HCT116 (cell line): ENCODE results near the gene MAT2B. TPM values are rescaled to one million over a fixed set of nuclear protein-coding genes. Genes with fewer than 3 reads are reported as not detected.

Experiments used
- ATAC-seq: fragments of 200-7000 bp; cut with Tn5 transposase; 2 replicates; pipeline ENCODE4 v1.9.1; 2020; ENCODE audit warnings: mild to moderate bottlenecking, moderate library complexity
- BruUV-seq: library from RNA; stranded (reverse); fragments of 400-500 nt; replicated peaks from 2 replicates; lab custom pipeline; 2021; lab: Mats Ljungman, UMichigan
- CTCF ChIA-PET: fragments of 300-600 bp; sonication (Branson Sonifier 250); formaldehyde crosslinking; loops from one replicate; lab custom pipeline; 2021; ENCODE audit warnings: antibody characterized with exemption; lab: Charles Lee
- POLR2A ChIA-PET: fragments of 300-600, 350-600 bp; sonication (Branson Sonifier 250); formaldehyde crosslinking; loops from one replicate; lab custom pipeline; 2021; ENCODE audit warnings: antibody characterized with exemption; lab: Charles Lee
- RAD21 ChIA-PET, 2 experiments: fragments of 300-600 bp; sonication (Branson Sonifier 250); formaldehyde crosslinking; loops; one replicate each; lab custom pipeline; 2023; ENCODE audit warnings: low total read pairs in 2 of 2; ENCODE audit not compliant: uncharacterized antibody in 2 of 2, unreplicated experiment in 2 of 2, low non-redundant PET in 1 of 2; lab: Charles Lee
- DNase-seq: peaks from one replicate; pipeline ENCODE4 v3.0.0-alpha.2; 2010; ENCODE audit warnings: low read depth, low spot score
- H2AFZ ChIP-seq: fragments of 200-600 bp; shearing (Covaris generic), sonication (generic); 2 replicates; pipeline ENCODE4 v1.6.1; 2017; ENCODE audit warnings: low read depth, mixed run types, mixed read lengths, antibody characterized with exemption, low read length; ENCODE audit not compliant: poor library complexity, severe bottlenecking
- H3K27ac ChIP-seq: 2 replicates; pipeline ENCODE4 v1.5.1; 2012; ENCODE audit warnings: low read depth, low read length
- H3K27me3 ChIP-seq: fragments of 200-600 bp; sonication (generic); 2 replicates; pipeline ENCODE4 v1.6.1; 2016; ENCODE audit warnings: mixed run types, low read length, mixed read lengths; ENCODE audit not compliant: insufficient read depth
- H3K36me3 ChIP-seq, 2 experiments: fragments of 200-500 bp in 1 of 2; fragments of 200-600 bp in 1 of 2; sonication (Bioruptor generic) in 1 of 2; sonication (generic) in 1 of 2; 2 replicates each; pipeline versions ENCODE4 v1.5.1 to v1.6.1; 2014 to 2016; ENCODE audit warnings: low read length in 2 of 2, inconsistent platforms in 1 of 2, mixed read lengths in 1 of 2, mixed run types in 1 of 2; ENCODE audit not compliant: insufficient read depth in 2 of 2, control insufficient read depth in 1 of 2
- H3K4me1 ChIP-seq, 2 experiments: fragments of 200-600 bp in 1 of 2; sonication (generic) in 1 of 2; 2 replicates each; pipeline versions ENCODE4 v1.5.1 to v1.6.1; 2012 to 2017; ENCODE audit warnings: low read length in 2 of 2, inconsistent platforms in 1 of 2, mild to moderate bottlenecking in 1 of 2, mixed read lengths in 1 of 2, mixed run types in 1 of 2, moderate library complexity in 1 of 2; ENCODE audit not compliant: insufficient read depth in 2 of 2, control insufficient read depth in 1 of 2
- H3K4me2 ChIP-seq: fragments of 200-600 bp; sonication (generic); 2 replicates; pipeline ENCODE4 v1.6.1; 2017; ENCODE audit warnings: mixed run types, low read length, mixed read lengths
- H3K4me3 ChIP-seq, 2 experiments: fragments of 200-600 bp in 1 of 2; sonication (generic) in 1 of 2; replicated peaks in 1 of 2; 2 replicates each; pipeline ENCODE4 v1.5.1; 2011 to 2016; ENCODE audit warnings: low read length in 2 of 2, control low read depth in 1 of 2, low read depth in 1 of 2, mild to moderate bottlenecking in 1 of 2, mixed read lengths in 1 of 2, mixed run types in 1 of 2
- H3K79me2 ChIP-seq: fragments of 200-600 bp; sonication (generic); 2 replicates; pipeline ENCODE4 v1.6.1; 2017; ENCODE audit warnings: mild to moderate bottlenecking, mixed run types, low read length, moderate library complexity, mixed read lengths; ENCODE audit not compliant: insufficient read depth
- H3K9ac ChIP-seq: fragments of 200-600 bp; sonication (generic); 2 replicates; pipeline ENCODE4 v1.6.1; 2016; ENCODE audit warnings: low read length, mixed read lengths
- H3K9me2 ChIP-seq: fragments of 200-600 bp; sonication (generic), shearing (Covaris generic); 2 replicates; pipeline ENCODE4 v1.6.1; 2017; ENCODE audit warnings: mixed run types, mild to moderate bottlenecking, moderate library complexity; ENCODE audit not compliant: insufficient read depth
- H3K9me3 ChIP-seq, 2 experiments: fragments of 200-500 bp in 1 of 2; fragments of 200-600 bp in 1 of 2; sonication (Bioruptor generic) in 1 of 2; sonication (generic) in 1 of 2; 2 replicates each; pipeline ENCODE4 v1.6.1; 2014 to 2017; ENCODE audit warnings: low read length in 2 of 2, mixed read lengths in 2 of 2, inconsistent platforms in 1 of 2, low read depth in 1 of 2, mild to moderate bottlenecking in 1 of 2, mixed run types in 1 of 2, moderate library complexity in 1 of 2; ENCODE audit not compliant: control insufficient read depth in 1 of 2, insufficient read depth in 1 of 2
- H4K20me1 ChIP-seq: fragments of 200-600 bp; sonication (generic), shearing (Covaris generic); 2 replicates; pipeline ENCODE4 v1.6.1; 2017; ENCODE audit warnings: mixed run types, mild to moderate bottlenecking, moderate library complexity; ENCODE audit not compliant: insufficient read depth
- CEBPB ChIP-seq: IDR thresholded peaks from 2 replicates; pipeline ENCODE4 v1.6.1; 2012; ENCODE audit warnings: low read depth
- FOSL1 ChIP-seq: IDR thresholded peaks from 2 replicates; pipeline ENCODE4 v1.6.1; 2012; ENCODE audit warnings: low read depth
- JUND ChIP-seq: IDR thresholded peaks from 2 replicates; pipeline ENCODE4 v1.6.1; 2012
- MAX ChIP-seq: IDR thresholded peaks from 2 replicates; pipeline ENCODE4 v1.6.1; 2012
- RAD21 ChIP-seq: IDR thresholded peaks from 2 replicates; pipeline ENCODE4 v1.6.1; 2012; ENCODE audit warnings: low read depth, mild to moderate bottlenecking
- SIN3A ChIP-seq: IDR thresholded peaks from 2 replicates; pipeline ENCODE4 v1.6.1; 2012; ENCODE audit warnings: low read depth
- SP1 ChIP-seq: IDR thresholded peaks from 2 replicates; pipeline ENCODE4 v1.6.1; 2012; ENCODE audit warnings: low read depth
- SRF ChIP-seq: IDR thresholded peaks from 2 replicates; pipeline ENCODE4 v1.6.1; 2012; ENCODE audit warnings: low read depth
- TCF7L2 ChIP-seq: IDR thresholded peaks from 2 replicates; pipeline ENCODE4 v1.7.0; 2011; ENCODE audit warnings: borderline replicate concordance, inconsistent platforms; ENCODE audit not compliant: insufficient read depth, insufficient read length; ENCODE audit errors: extremely low read depth
- ZFX ChIP-seq: fragments of 450-650 bp; IDR thresholded peaks from 2 replicates; pipeline ENCODE4 v1.6.1; 2017
- intact Hi-C: fragments of 100-400 bp; cut with micrococcal nuclease; formaldehyde crosslinking; loops from 2 replicates; pipeline ENCODE4 v1.10.0; 2022
- total RNA-seq: library from RNA; stranded (reverse); gene quantifications from one replicate; pipeline ENCODE4 v1.2.1, GENCODE V29; 2021; ENCODE audit not compliant: unreplicated experiment
- TF ChIP-seq, protein P1 (sequence below): IDR thresholded peaks from 2 replicates; pipeline ENCODE4 v1.6.1; 2012
- TF ChIP-seq, protein P2 (sequence below), 3 experiments: fragments of 200-600 bp in 1 of 3; sonication (generic) in 1 of 3; IDR thresholded peaks in 2 of 3; conservative IDR thresholded peaks in 1 of 3; 2 replicates each; pipeline ENCODE4 v1.5.1; 2012 to 2017; ENCODE audit warnings: low read depth in 2 of 3, low read length in 2 of 3, antibody characterized with exemption in 1 of 3, borderline replicate concordance in 1 of 3, control low read depth in 1 of 3, mild to moderate bottlenecking in 1 of 3, mixed read lengths in 1 of 3, mixed run types in 1 of 3, moderate library complexity in 1 of 3; ENCODE audit not compliant: insufficient read depth in 1 of 3

MAT2B gene
- total RNA-seq, 1 experiment from 2014 or later, result 45.9 TPM

DNA sequence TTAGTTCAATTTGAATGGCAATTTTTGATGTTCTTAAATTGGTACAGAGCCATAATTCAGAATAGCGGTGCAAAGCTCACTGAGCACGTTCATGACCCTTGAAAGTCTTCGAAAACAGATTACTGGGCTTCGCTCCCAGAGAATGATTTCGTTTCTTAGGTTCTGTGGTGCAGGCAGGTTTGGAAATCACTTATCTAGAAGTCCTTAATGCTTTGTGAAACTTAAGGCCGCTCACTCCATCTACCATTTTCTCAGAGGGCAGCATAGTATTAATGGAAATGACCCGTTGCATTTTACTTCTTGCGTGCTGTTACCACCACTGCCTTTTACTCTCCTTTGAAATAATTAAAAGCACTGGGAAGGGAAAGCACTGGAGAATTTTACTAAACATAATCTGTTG is 2.9 kb upstream of the MAT2B start:
- Histone ChIP-seq H3K9ac (peak overlapping the region; percentile 65), H3K4me1 (peaks cover 6 to 27% of the 10 kb centered on the region in 2 experiments; a peak in 3 of 4 replicates), H3K9me2 (no peaks in the 10 kb centered on the region), H3K36me3 (no peaks in the 10 kb centered on the region), H3K4me2 (peak overlapping the region; percentile 75), H4K20me1 (no peaks in the 10 kb centered on the region), H3K27me3 (no peaks in the 10 kb centered on the region), H3K4me3 (peak overlapping the region; percentile 61 to 76), H3K9me3 (no peaks in the 10 kb centered on the region), H3K27ac (peak overlapping the region; percentile 71; the same call in 1 of the 2 replicates), H2AFZ (peak overlapping the region; percentile 88), H3K79me2 (peaks cover 19% of the 10 kb centered on the region)
- intact Hi-C loops, result loop anchor here (2.0 kb wide), 1 partner anchor 30 kb away; no protein-coding TSS in a partner anchor
- TF ChIP-seq SRF (no peak), SP1 (no peak), TCF7L2 (no peak), FOSL1 (no peak), JUND (no peak)
- TF ChIP-seq, protein P1, sequence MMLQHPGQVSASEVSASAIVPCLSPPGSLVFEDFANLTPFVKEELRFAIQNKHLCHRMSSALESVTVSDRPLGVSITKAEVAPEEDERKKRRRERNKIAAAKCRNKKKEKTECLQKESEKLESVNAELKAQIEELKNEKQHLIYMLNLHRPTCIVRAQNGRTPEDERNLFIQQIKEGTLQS, result no peak
- ATAC-seq (no peak), DNase-seq (no peak)
- ChIA-PET POLR2A (interaction anchor here (1.2 to 1.6 kb wide), 3 partner anchors 27 to 58 kb away, joined by 3 to 10 read pairs (median 3); partner anchors contain the start of genes HMMR and NUDCD2), RAD21 (no interaction called here), CTCF (no interaction called here)
- BruUV-seq, result no TSS peak

- no peaks in the 10 kb centered on the region for H3K36me3 ChIP-seq
- peak overlapping the region; percentile 65 for H3K9ac ChIP-seq
- ATAC-seq (peak; percentile 41), DNase-seq (peak; percentile 69)
- peak overlapping the region; percentile 61 to 76 for H3K4me3 ChIP-seq
- H4K20me1 ChIP-seq, result no peaks in the 10 kb centered on the region
- peaks cover 6 to 27% of the 10 kb centered on the region in 2 experiments; a peak in 3 of 4 replicates for H3K4me1 ChIP-seq
- BruUV-seq, result no TSS peak
- peak overlapping the region; percentile 71 for H3K27ac ChIP-seq
- CTCF ChIA-PET, result no interaction called here
- H3K9me2 ChIP-seq, result no peaks in the 10 kb centered on the region
- no peaks in the 10 kb centered on the region for H3K27me3 ChIP-seq
- intact Hi-C loops, result loop anchor here (1.0 to 2.0 kb wide), 3 partner anchors 31 to 66 kb away; partner anchors contain the start of genes CCNG1, HMMR and NUDCD2
- peaks cover 28% of the 10 kb centered on the region for H3K79me2 ChIP-seq
- POLR2A ChIA-PET, result interaction anchor here (1.2 to 1.6 kb wide), 3 partner anchors 28 to 58 kb away, joined by 3 to 10 read pairs (median 3); partner anchors contain the start of genes HMMR and NUDCD2
- H3K4me2 ChIP-seq, result peak overlapping the region; percentile 75
- H2AFZ ChIP-seq, result peak overlapping the region; percentile 88
- no peaks in the 10 kb centered on the region for H3K9me3 ChIP-seq
- RAD21 ChIA-PET, result no interaction called here
- TF ChIP-seq RAD21 (peak; percentile 58), SP1 (peak; percentile 65), CEBPB (no peak), SIN3A (peak; percentile 58; the same call in 1 of the 2 replicates), MAX (peak; percentile 87), ZFX (no peak)
- TF ChIP-seq, protein P2, sequence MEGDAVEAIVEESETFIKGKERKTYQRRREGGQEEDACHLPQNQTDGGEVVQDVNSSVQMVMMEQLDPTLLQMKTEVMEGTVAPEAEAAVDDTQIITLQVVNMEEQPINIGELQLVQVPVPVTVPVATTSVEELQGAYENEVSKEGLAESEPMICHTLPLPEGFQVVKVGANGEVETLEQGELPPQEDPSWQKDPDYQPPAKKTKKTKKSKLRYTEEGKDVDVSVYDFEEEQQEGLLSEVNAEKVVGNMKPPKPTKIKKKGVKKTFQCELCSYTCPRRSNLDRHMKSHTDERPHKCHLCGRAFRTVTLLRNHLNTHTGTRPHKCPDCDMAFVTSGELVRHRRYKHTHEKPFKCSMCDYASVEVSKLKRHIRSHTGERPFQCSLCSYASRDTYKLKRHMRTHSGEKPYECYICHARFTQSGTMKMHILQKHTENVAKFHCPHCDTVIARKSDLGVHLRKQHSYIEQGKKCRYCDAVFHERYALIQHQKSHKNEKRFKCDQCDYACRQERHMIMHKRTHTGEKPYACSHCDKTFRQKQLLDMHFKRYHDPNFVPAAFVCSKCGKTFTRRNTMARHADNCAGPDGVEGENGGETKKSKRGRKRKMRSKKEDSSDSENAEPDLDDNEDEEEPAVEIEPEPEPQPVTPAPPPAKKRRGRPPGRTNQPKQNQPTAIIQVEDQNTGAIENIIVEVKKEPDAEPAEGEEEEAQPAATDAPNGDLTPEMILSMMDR (IDR thresholded peaks at IDR 0.05 in 2 of 3, conservative IDR thresholded peaks at IDR 0.05 in 1 of 3; ENCODE audit: borderline replicate concordance in 1 of 3, insufficient read depth in 1 of 3, low read depth in 2 of 3, low read length in 2 of 3), result peak in 2 of 3 experiments; percentile 26 to 47; a peak in 3 of 6 replicates
Observed at GRCh38 chr5:163503106-163504078, 2.0 kb upstream of the MAT2B start.
